Measurements from ENCODE around the gene ME3.

Gene ME3

GRCh38 chr11:86491027-86491426 lies 181.4 kb downstream of the ME3 start:
- Mint-ChIP-seq H3K36me3 (ENCODE audit: low read depth) (no peaks in the 10 kb centered on the region), H3K9me3 (no peaks in the 10 kb centered on the region), H3K27ac (no peak overlapping the region), H3K27me3 (no peaks in the 10 kb centered on the region), H3K4me3 (no peak overlapping the region), H3K4me1 (peaks cover 14% of the 10 kb centered on the region)
- DNase-seq (no peak), ATAC-seq (no peak)

DNA sequence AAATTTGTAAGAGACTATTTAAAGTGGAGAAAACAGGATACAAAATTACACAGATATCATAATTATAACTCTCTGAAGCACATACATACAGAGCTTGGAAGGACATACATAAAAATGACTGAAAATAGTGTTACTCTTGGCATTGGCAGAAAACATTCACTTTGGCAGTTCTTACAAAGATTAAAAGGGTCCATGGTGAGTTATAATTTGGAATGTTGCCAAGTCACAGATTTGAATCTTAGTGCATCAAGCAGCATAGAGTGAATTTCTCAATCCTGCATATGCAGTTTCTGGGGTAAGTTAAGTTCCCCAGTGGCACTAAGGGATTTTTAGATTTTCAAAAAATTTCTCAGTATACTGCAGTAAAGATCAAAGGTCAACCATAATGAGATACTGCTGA lies 181.8 kb downstream of the ME3 start:
- Mint-ChIP-seq H3K9me3 (no peaks in the 10 kb centered on the region), H3K27me3 (no peaks in the 10 kb centered on the region), H3K4me1 (peaks cover 14% of the 10 kb centered on the region), H3K4me3 (no peak overlapping the region), H3K27ac (no peak overlapping the region), H3K36me3 (ENCODE audit: low read depth) (no peaks in the 10 kb centered on the region)
- ATAC-seq (no peak), DNase-seq (no peak)

DNA sequence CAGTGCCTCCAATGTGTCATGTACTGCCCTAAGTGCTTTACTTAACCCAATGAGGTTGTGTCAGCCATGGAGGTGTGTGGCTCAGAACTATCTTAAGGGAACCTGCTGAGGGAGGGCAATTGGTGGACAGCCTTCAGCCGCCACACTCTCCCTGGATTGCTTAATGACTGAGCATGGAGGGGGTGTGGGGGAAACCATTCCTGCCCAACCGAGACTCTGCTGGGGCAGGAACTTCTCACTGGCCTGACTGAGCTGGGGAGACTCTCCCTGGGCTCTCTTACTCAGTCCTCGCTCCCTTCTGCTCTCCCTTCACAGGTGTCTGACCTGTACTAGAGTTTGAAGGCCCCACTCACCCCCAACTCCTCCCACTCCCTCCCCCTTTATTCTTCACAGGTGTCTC lies 183.0 kb downstream of the ME3 start:
- no peak for ATAC-seq
- H3K4me1 Mint-ChIP-seq, result peaks cover 14% of the 10 kb centered on the region
- no peak overlapping the region for H3K27ac Mint-ChIP-seq
- no peaks in the 10 kb centered on the region for H3K27me3 Mint-ChIP-seq
- H3K9me3 Mint-ChIP-seq, result no peaks in the 10 kb centered on the region
- H3K36me3 Mint-ChIP-seq (ENCODE audit: low read depth), result no peaks in the 10 kb centered on the region
- H3K4me3 Mint-ChIP-seq, result no peak overlapping the region
- no peak for DNase-seq

DNA sequence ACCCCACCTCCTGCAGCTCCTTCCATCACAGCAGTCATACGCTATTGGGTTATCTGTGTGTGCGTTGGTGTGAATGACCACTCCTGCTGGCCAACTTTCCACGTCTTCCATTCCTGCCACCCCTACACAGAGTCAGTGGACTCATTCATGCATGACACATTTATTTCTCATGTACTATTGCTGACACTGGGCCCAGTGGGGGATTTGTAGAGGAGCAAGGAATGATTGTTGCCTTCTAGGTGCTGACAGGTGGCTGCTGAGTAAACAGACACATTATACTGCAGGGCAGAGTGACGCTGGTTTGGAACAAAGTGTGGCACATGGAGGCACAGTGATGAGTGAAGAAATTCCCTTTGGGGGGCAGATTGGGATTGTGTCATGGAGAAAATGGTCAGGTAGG lies 183.9 kb downstream of the ME3 start:
- H3K27ac Mint-ChIP-seq, result no peak overlapping the region
- H3K9me3 Mint-ChIP-seq, result no peaks in the 10 kb centered on the region
- H3K4me3 Mint-ChIP-seq, result no peak overlapping the region
- ATAC-seq, result no peak
- no peaks in the 10 kb centered on the region for H3K36me3 Mint-ChIP-seq (ENCODE audit: low read depth)
- no peak for DNase-seq
- no peaks in the 10 kb centered on the region for H3K27me3 Mint-ChIP-seq
- H3K4me1 Mint-ChIP-seq, result peaks cover 14% of the 10 kb centered on the region

GRCh38 chr11:86487671-86488070 lies 184.7 kb downstream of the ME3 start:
- H3K36me3 Mint-ChIP-seq (ENCODE audit: low read depth), result no peaks in the 10 kb centered on the region
- H3K9me3 Mint-ChIP-seq, result no peaks in the 10 kb centered on the region
- ATAC-seq (no peak), DNase-seq (no peak)
- H3K4me1 Mint-ChIP-seq, result peaks cover 14% of the 10 kb centered on the region
- no peak overlapping the region for H3K27ac Mint-ChIP-seq
- H3K27me3 Mint-ChIP-seq, result no peaks in the 10 kb centered on the region
- no peak overlapping the region for H3K4me3 Mint-ChIP-seq

DNA sequence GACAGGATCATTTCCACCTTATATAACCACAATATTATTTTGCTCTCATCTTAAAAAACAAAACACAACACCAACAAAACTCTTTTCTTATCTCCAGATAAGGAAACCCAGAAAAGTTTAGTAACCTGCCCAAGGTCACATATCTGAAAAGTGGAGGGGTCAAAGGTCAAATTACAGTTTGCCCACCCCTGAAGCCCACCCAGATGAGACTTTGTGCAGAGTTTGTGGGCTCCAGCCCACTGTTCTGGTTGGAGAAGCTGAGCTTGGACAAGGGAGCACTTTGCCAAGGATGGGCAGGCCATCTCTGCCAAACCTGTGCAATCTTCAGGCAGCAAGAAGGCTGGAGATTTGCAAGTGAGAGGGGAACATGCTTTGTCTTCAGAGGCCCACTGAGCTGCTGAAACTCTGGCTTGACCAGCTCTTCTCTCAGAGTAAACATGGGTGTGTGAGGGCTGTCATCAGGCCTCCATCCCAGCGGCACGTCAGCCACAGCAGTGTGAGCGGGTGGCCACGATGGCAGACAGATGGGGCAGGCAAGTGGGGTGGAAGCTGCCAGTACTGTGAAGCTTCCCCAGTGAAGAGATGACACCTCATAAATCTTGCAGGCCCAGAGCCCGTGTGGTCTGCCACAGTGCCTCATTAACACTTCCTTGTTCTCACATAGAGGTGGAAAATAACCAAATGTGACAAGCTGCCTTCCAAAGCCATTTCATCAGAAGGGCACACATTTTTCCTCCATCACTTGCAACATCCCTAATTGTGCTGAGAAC lies 186.0 kb downstream of the ME3 start:
- Mint-ChIP-seq H3K36me3 (ENCODE audit: low read depth) (no peaks in the 10 kb centered on the region), H3K9me3 (no peaks in the 10 kb centered on the region), H3K4me3 (no peak overlapping the region), H3K4me1 (peaks cover 14% of the 10 kb centered on the region), H3K27ac (peak overlapping the region; percentile 29), H3K27me3 (no peaks in the 10 kb centered on the region)
- ATAC-seq (peak; percentile 67), DNase-seq (peak; percentile 20)

GRCh38 chr11:86484795-86485166 lies 187.6 kb downstream of the ME3 start:
- Mint-ChIP-seq H3K4me3 (no peak overlapping the region), H3K27me3 (no peaks in the 10 kb centered on the region), H3K36me3 (ENCODE audit: low read depth) (no peaks in the 10 kb centered on the region), H3K27ac (no peak overlapping the region), H3K9me3 (no peaks in the 10 kb centered on the region), H3K4me1 (peaks cover 18% of the 10 kb centered on the region)
- ATAC-seq (no peak), DNase-seq (no peak)

GRCh38 chr11:86483940-86484794 lies 188.2 kb downstream of the ME3 start:
- H3K36me3 Mint-ChIP-seq (ENCODE audit: low read depth), result no peaks in the 10 kb centered on the region
- no peak for ATAC-seq
- H3K27me3 Mint-ChIP-seq, result no peaks in the 10 kb centered on the region
- no peak for DNase-seq
- H3K4me1 Mint-ChIP-seq, result peaks cover 18% of the 10 kb centered on the region
- H3K27ac Mint-ChIP-seq, result no peak overlapping the region
- no peak overlapping the region for H3K4me3 Mint-ChIP-seq
- no peaks in the 10 kb centered on the region for H3K9me3 Mint-ChIP-seq

GRCh38 chr11:86483610-86483939 lies 188.8 kb downstream of the ME3 start:
- Mint-ChIP-seq H3K4me1 (peaks cover 18% of the 10 kb centered on the region), H3K9me3 (no peaks in the 10 kb centered on the region), H3K27me3 (no peaks in the 10 kb centered on the region), H3K36me3 (ENCODE audit: low read depth) (no peaks in the 10 kb centered on the region), H3K27ac (no peak overlapping the region), H3K4me3 (no peak overlapping the region)
- DNase-seq (no peak), ATAC-seq (no peak)

DNA sequence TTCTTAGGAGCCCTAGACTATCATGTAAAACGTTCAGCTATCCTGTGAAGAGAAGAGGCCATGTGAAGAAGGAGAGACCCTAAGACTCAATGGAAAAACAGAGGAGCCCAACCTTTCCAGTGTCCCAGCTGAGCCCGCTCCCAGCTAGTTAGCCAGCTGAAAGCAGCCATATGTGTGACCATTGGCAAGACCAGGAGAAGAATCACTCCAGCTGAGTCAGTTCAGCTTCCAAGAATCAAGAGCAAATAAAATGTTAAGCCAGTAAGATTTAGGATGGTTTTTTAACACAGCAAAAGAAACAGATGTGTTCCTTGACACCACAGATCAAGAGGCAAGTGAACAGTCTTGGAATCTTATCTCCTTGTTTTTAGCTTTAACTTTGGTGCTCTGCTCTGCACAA lies 189.7 kb downstream of the ME3 start:
- DNase-seq (no peak), ATAC-seq (no peak)
- Mint-ChIP-seq H3K4me1 (peaks cover 18% of the 10 kb centered on the region), H3K9me3 (no peaks in the 10 kb centered on the region), H3K27ac (no peak overlapping the region), H3K27me3 (no peaks in the 10 kb centered on the region), H3K4me3 (no peak overlapping the region), H3K36me3 (ENCODE audit: low read depth) (no peaks in the 10 kb centered on the region)

DNA sequence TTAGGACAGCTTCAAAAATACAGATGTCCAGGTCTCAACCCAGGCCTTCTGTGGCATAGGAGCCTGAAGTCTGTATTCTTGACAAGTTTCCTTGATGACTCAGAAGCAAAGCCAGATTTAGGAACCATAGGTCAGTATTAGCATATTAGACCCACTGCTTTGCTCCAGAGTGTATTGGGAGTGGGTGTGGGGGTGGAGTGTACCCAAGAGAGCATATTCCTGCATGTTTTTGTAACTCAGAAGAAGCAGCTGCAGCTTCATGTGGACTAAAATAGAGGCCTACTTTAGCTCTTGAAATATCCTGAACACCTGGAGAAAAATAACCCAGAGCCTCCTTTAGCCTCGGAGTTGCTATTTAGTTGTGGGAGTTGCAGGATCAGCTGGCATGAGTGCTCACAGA lies 191.0 kb downstream of the ME3 start:
- Mint-ChIP-seq H3K36me3 (ENCODE audit: low read depth) (no peaks in the 10 kb centered on the region), H3K27ac (no peak overlapping the region), H3K9me3 (no peaks in the 10 kb centered on the region), H3K27me3 (no peaks in the 10 kb centered on the region), H3K4me1 (peaks cover 10% of the 10 kb centered on the region), H3K4me3 (no peak overlapping the region)
- ATAC-seq (peak; percentile 61), DNase-seq (no peak)

DNA sequence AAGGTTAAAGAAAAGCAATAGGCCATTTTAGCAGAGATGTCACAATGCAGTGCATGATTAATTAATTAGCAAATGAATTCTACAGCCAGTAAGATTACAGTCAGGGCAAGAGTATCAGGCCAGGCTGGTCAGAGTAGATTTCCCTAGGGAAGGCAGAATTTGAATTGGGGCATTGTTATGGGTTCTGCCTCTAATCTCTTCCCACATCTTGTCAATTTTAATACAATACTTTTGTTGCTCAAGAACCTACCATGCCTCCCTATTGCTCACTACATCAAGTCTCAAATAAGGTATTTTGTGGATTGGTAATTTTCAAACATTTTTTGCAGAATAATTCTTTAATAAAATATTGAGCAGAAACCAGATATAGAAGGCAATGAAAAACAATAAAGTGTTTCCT lies 194.1 kb downstream of the ME3 start:
- H3K36me3 Mint-ChIP-seq (ENCODE audit: low read depth), result no peaks in the 10 kb centered on the region
- DNase-seq (no peak), ATAC-seq (no peak)
- no peak overlapping the region for H3K27ac Mint-ChIP-seq
- H3K9me3 Mint-ChIP-seq, result no peaks in the 10 kb centered on the region
- H3K4me3 Mint-ChIP-seq, result no peak overlapping the region
- no peaks in the 10 kb centered on the region for H3K27me3 Mint-ChIP-seq
- peaks cover 8% of the 10 kb centered on the region for H3K4me1 Mint-ChIP-seq

DNA sequence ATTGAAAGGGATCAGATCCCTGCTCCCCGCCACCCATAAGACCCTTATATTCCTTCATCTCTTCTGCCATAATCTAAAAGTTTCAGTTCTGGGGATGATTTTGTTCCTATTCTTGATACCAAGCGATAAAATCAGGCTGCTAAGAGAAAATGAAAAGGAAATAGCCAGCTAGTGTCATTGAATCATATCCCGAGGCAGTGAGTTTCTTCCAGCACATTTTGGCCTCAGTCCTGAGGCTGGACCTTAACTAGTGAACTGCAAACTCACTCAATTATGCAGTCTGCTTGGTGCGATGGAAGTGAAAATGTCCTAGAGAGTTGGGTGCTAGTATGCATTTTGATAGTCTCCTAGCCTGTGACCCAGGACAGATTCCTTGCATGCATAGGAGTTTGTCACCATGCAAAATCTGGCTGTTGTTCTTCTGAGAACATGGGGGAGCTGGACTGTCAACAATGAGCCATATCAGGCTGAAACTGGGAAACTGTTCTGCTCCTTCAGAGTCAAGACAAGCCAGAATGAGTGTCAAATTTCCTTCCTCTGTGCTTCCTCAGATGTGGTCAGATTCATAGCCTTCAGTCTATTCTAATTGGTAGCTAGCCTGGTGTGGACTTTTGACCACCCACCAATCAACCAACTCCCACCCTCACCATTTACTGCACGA lies 194.8 kb downstream of the ME3 start:
- Mint-ChIP-seq H3K27me3 (no peaks in the 10 kb centered on the region), H3K9me3 (no peaks in the 10 kb centered on the region), H3K27ac (no peak overlapping the region), H3K36me3 (ENCODE audit: low read depth) (no peaks in the 10 kb centered on the region), H3K4me1 (peaks cover 7% of the 10 kb centered on the region), H3K4me3 (no peak overlapping the region)
- no peak for DNase-seq
- peak; percentile 26 for ATAC-seq

DNA sequence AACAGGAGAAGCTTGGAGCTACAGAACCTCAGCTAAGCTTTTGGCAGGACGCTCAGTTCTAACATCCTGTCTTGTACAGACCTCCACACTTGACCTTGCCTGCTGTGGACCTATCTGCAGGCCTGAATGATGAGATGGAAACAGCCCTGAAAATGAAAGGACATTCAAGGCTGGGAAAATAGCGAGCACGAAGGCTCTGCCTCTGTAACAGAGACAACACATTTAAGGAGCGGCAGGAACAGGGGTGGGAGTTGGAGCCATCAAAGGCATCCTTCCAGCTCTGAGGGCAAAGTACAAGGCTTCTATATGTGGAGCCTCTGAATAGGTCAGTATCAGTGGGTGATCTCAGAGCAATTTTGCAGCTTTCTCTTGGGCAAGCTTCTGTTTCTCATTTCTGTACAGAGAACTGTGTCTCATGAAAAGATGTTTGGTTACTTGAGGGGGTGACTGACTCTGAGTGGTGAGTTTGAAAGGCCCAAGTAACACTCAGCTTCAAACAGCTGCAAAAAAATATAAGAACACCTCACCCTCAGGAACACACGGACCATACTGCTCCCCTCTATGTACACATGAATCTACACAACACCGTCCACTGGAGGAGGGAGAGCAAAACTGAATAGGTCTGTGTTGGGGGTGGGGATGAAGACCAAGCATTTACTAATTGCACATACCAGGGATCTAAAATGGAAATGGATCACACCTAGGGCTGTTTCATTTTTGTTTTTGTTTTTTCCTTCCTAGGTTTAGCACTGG lies 196.1 kb downstream of the ME3 start:
- DNase-seq, result no peak
- H3K4me1 Mint-ChIP-seq, result peaks cover 2% of the 10 kb centered on the region
- H3K27me3 Mint-ChIP-seq, result no peaks in the 10 kb centered on the region
- H3K9me3 Mint-ChIP-seq, result no peaks in the 10 kb centered on the region
- no peak overlapping the region for H3K27ac Mint-ChIP-seq
- no peak overlapping the region for H3K4me3 Mint-ChIP-seq
- H3K36me3 Mint-ChIP-seq (ENCODE audit: low read depth), result no peaks in the 10 kb centered on the region
- ATAC-seq, result no peak
